HG02852 (cell line): ENCODE data around the gene SETD2.
"Not testable (repeated sequence)": the region's sequence is repeated elsewhere in the genome, so short reads cannot be mapped to it uniquely, and the experiment has no call there.

Source experiments
- ATAC-seq: cut with Tn5 transposase; IDR thresholded peaks from one replicate; pipeline ENCODE4 v1.9.1; 2021; ENCODE audit warnings: mild to moderate bottlenecking, moderate library complexity; ENCODE audit not compliant: unreplicated experiment

The SETD2 gene

DNA sequence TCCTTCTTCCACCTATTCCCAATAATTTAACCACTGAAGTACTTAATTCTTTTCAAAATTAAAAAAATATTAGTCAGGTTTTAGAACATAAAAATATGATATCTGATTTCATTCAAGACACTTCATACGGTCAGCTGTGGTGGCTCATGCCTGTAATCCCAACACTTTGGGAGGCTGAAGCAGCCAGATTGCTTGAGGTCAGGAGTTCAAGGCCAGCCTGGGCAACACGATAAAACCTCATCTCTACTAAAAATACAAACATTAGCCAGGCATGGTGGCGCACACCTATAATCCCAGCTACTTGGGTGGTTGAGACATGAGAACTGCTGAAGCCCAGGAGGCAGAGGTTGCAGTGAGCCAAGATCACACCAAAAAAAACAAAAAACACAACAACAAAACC is 127.8 kb downstream of the SETD2 start:
- no peak for ATAC-seq

DNA sequence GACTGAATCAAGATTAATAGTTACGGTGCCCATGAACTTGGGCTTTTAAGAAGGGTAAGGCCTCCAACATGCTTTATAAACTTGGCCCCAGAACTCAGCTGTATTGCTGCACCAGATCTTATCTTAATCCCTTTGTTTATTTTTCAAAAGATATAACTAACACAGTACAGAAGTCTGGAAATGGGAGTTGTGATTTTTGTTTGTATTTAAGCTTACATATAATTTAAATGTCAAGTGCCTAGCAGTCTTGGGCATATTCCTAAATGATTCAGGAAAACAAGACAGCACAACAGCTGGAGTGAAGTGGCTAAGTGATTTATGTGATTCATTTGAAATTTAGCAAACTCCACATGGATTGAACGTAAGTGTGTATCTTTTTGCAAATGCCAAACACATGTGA is 128.3 kb downstream of the SETD2 start:
- no peak for ATAC-seq

DNA sequence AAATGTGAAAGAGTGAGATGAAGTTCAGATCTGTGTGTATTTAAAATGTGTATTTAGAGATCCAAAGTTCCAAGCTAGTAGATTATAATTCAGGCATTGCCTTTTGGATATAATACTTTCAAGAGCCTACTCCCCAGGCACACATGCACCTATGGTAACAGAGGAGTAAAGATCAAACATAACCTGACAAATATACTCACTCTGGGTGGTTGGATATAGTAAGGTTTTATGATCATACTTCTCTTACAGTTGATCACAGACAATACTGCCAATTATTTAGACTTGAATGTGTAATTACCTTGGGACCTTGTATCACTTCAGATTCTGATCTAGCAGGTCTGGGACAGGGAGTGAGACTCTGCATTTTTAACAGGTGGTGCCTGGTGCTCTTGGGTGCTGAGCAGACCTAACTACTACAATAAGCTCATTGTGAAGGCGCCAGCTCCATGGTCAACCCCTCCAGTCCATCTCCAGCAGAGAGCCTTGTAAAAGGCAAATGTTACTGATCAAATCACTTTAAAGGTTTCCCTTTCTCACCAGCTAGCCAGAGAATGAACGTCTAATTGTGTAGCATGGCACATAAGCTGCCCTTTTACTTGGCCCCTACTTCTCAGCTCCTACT is 128.9 kb downstream of the SETD2 start:
- no peak for ATAC-seq

DNA sequence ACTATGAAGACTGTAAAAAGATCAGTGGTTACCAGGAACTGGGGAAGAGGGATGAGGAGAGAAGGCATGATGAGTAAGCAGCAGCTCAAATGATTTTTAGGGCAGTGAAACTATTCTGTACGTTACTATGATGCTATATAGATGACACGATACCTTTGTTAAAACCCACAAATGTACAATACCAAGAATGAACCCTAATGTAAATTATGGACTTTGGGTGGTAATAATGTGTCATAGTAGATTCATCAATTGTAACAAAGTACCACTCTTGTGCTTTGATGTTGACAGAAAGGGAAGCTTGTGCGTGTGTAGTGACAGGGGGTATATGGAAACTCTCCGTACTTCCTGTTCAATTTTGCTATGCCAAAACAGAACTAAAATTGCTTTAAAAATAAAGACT is 132.9 kb downstream of the SETD2 start:
- not testable (repeated sequence) for ATAC-seq

DNA sequence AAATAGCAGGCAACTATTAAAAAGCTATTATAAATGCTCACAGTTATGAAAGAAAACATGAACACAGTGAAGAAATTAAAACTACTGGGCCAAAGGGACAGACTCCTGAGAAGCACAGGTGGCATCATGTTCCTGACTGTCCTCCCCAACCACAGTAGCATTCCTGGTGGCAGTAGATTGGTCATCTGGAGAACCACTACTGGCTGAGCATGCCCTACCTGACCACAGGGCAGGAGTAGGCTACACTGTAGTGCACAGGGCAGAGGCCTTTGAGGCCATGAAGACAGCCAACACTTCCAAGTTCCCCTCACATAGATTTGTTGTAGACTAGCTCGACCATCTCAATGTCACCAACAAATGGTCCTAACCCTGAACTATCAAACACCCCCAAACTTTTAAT is 135.2 kb downstream of the SETD2 start:
- no peak for ATAC-seq

DNA sequence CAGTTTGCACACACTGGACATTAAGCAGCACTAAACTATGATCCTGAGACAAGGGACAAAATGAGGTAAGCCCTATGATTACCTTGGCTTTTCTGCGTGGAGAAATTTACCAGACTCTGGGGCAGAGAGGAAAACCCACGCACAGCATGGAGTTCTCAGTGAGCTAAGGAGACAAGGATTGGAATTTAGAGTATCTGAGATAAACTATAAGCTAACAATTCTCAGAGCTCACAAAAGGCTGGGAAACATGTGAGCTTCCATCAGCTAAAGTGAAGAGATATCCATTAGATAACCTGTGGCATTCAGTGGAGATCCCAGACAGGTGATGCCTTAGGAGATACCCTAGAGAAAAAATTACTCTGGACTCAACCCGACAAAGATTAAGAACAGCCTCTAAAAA is 135.8 kb downstream of the SETD2 start:
- ATAC-seq = no peak

DNA sequence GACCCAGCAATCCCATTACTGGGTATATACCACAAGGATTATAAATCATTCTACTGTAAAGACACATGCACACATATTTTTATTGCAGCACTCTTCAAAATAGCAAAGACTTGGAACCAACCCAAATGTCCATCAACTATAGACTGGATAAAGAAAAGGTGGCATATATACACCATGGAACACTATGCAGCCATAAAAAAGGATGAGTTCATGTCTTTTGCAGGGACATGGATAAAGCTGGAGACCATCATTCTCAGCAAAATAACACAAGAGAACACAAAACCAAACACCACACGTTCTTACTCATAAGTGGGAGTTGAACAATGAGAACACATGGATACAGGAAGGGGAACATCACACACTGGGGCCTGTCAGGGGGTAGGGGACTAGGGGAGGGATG is 137.5 kb downstream of the SETD2 start:
- not testable (repeated sequence) for ATAC-seq

DNA sequence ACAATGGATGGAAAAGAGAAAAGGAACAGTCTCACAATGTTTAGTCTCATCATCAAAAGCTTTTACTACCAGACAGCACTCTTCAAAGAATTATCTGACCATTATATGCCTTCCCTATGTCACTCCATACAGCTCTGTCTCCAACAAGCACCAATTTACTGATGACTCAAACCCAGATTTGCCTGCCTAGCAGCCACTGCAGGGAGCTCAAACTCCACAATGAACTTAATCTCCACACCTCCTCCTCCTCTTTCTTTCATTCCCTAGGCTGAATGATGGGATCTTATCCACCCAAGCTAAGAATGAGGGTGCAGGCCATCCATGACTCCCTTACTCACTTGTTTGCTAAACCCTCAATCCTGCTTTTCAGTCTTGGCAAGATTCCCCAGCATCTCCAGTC is 139.0 kb downstream of the SETD2 start:
- ATAC-seq = no peak

DNA sequence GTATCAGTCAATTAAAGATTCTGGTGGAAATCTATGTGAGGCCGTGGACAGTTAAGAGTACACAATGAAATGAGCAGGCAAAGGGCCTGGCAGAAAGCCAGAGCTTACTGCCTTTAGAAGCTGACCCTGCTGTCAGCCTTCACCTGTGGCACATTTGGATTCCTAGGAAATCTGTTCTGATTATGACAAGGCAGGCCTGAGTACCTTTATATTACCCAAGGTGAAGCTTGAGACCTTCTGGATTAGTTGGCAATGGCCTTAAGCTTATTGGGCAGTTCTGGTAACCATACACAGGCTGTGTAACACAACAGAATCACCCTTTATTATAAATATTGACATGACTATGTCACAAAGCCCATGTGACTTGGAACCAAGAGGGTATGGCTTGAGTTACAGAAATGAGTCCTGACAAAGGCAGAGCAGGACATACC is 141.3 kb downstream of the SETD2 start:
- no peak for ATAC-seq

DNA sequence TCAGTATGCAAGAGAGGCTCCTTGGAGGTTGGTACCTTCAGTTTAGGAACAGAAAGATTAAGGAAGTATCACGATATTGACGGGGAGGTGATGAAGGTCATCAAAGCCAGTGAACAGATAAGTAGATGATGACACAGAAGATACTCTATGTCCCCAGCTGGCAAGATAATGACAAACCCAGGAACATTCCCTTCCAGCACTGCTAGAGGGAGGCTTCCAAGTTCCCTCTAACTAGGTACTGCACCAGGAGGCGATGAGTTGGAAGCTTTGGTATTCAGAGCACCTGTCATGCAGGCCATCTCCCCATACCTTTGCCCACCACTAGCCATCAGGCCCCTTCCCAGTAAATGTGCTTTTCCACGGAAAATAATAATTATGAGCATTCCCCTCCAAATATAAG is 143.6 kb downstream of the SETD2 start:
- ATAC-seq = no peak

DNA sequence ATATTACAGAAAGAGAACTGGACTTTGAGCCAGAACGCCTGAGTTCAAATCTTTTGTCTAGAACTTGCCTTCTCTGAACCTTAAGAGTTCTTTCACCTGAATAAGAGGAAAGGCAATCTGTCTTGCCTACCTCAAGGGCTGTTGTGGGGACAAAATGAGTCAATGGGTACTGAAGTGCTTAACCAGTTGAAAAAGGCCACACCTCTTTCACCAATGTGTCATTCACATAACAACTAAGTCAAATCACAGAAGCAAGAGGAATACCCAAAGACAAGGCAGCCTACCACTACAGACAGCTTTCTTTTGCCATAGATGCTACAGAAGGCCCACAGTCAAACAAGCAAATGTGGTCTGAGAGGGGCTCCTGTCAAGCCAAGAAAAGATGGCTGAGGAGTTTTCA is 144.7 kb downstream of the SETD2 start:
- ATAC-seq = no peak

DNA sequence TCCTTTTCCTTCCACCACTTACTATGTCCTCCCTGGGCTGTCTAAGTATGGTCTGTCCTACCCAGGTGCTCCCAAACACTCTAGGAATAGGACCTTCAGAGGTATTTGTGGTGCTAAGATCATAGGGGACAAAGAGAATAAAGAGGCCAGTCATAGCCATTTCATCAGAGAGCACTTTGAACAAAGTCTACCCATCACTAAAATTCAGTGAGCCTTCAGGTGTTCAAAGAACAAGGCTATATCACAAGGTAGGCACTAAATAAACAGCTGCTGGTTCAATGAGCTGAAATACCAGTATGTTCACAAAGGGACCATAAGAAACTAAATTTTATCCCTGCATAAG is 145.7 kb downstream of the SETD2 start:
- ATAC-seq = no peak

DNA sequence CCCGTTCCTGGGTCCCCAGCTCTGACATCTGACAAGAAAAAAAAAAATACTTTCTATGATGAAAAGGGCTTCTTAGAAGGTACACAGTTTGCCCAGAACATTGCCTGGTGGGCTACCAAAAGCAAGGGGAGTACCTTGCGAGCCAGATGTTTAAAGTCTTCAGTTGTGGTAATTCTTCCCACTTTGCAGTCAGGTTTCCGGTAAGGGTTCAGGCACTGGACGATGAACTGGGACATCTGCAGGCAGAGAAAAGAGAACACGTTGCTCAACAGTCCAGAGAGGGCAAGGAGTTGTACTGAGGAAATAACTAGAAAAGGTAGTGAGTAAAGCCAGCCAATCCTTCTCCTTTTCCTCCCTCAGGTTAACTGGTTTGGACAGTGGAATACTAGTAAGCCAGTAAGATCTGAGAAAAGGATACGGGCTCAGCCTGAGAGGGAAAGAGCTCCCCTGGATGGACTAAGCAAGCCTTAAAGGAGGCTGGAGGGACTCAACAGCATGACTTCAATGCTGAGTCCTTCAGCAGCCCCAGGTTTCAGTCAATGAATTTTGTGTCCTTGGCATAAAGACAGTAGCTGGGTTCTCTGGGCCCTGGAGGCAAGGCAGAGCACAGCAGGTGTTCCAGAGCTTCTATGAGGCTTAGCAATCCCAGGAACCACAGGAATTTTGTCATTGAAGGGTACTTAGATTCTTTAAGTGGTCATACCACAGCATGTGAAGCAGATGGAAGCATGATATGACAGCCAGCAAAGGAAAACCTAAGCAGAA is 146.2 kb downstream of the SETD2 start:
- no peak for ATAC-seq

DNA sequence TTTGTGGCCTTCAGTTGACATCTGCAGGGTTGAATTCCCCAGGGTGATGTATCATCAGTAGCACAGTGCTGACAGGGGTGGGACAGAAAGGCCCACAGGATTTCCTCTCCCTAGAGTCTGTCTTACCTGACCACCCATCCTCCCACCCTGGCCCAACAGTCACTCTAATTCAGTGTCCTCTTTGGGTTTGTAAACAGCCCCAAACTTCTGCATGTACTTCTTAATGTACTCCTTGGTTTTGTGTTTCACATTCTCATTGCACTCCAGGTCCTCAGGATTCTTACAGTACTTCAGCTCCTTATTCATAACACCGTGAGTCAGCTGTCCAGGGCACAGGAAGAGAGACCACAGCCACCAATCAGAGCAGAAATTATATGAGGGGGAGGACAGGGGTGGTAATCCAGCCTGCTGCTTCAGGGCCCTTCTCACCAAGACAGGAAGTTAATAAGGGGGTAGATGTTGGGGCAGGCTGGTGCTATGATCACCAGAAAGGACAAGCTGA is 146.9 kb downstream of the SETD2 start:
- no peak for ATAC-seq

DNA sequence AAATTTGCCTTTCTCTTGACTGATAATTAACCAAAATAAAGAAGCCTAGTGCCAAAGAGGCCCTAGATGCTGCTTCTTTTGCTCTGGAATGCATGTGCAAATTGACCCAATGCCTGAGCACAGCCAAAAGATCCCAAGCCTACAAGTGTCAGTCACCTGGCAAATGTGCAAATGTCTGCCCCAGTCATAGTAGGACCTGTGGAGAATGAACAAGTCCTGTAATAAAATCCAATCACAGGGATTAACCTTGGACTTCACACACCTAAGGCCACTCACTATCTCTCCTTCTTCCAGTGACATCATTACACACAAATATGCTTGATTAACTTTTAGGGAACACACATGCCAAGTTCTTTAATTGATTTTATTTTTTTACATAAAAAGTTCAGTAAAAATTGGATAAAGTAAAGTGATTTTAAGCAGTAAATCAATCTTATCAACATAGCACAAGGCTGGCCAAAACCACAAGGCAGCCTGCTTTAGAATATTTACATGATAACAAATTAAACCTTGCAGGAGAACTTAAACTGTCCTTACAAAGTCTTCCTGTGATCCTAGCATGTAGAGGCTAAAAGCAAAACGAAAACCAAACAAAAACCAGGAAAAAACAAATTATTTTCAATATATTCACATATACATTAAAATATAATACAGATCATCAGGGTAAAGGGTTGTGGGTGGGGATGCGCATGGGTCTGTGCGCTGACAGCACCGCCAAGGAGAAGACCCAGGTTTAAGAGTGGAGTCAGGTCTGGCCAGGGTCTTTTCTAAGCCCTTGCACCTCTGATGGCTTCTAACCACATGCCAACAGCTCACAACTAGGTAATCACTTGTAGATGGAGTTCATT is 147.6 kb downstream of the SETD2 start:
- ATAC-seq = no peak

DNA sequence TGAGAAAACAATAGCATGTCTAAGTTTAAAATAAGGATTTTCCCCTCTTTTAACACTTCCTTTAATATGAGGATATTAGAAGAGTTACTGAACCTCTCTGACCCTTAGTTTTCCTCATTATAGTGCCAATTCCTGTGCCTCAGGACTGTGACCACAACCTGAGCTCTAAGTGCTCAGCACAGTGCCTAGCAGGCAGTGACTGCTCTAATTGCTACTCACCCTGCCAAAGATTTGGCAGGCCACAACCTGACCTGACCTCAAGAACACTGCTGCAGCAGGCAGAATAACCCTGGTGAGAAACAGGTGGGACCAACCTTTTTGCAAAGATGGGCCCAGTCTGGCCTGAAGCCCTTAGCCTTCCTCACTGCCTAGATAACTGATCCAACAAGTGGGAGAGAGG is 148.8 kb downstream of the SETD2 start:
- no peak for ATAC-seq

DNA sequence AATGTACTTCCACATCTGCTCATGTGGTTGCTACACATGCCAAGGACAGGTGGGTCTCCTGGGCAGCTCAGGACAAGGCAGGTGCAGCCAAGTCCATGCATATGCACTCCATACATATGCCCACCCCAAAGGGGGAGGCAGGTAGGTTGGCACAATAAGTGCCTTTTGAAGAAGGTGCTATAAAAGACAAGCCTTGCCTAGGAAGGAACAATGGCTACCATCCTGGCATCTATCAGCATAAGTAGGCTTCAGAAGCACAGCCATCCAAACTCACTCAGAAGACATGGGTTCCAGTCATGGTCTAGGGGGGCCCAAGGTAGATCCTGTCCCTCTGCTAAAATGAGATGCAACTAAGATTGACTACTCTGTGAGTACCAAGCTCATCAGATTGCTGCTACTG is 149.9 kb downstream of the SETD2 start:
- no peak for ATAC-seq

DNA sequence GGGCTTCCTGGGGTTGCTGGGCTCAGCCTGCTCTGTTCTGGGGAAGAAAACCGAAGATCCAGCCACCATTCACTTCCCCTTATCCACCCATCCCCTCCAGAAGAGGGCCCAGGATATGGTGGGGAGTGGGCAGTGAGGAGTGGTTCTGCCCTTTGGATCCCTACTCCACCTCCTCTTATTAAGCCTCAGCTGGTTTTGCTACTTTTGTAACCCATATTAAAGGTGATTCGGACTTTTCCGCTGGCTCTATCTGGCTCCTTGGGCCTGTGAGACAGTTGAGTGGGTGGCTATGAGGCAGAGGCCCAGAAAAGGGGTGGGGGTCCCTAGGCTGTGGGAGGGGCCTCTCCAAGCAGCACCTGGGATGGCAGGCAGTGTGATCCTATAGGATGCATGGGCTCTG is 150.7 kb downstream of the SETD2 start:
- no peak for ATAC-seq

DNA sequence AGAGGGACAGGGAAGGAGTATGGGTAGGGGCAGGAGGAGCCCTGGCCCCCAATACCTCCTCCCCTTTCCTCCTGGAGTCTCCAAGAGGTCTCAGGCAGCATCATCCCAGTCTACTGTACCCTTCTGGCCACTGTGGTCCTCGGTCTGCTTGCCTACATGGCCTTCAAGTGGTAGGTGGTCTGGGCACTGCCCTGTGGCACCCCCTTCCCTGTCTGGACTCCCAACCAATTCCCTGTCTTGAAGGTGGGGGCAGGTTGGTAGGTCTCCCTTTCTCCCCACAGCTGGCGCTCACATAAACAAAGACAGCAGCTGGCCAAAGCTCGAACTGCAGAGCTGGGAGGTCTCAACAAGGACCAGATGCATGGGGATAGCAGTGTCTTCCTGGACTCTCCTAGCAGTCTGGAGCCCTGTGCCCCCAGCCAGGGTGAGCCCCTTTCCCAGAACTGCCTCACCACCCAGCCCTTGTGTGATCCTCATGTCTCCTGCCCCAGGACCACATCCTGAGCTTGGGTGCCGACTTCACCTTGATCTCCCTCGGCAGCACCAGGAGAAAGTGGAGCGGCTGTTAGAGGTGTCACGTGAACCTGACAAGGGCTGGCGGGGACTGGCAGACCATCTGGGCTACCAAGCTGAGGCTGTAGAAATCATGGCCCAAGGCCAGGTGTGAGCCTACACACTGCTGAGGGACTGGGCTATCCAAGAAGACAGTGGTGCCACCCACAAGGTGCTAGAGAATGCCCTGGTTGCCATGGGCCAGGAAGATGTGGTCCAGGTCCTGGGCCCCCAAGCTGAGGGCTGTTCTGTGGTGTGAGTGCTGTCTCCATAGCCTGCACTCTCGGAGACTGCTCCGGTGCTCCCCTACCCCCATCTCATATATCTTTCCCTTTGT is 151.3 kb downstream of the SETD2 start:
- ATAC-seq = no peak

DNA sequence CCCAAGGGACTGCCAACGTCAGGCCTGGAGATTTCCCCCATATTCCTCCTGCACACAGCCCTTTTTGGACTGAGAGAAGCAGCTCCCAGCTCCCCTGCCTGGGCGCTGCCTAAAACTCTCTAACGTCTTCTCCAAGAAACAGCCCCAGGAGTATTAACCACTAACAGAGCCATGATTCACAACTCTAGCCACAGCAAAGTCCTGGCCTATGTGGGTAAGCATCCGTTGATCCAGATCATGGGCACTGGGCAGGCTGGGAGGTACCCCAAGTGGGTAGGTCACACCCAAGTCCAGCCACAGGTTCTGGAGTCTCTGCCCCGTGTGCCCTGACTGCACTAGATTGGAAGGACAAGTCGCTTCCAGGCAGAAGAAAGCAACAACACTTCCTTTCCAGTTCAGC is 152.5 kb downstream of the SETD2 start:
- no peak for ATAC-seq

DNA sequence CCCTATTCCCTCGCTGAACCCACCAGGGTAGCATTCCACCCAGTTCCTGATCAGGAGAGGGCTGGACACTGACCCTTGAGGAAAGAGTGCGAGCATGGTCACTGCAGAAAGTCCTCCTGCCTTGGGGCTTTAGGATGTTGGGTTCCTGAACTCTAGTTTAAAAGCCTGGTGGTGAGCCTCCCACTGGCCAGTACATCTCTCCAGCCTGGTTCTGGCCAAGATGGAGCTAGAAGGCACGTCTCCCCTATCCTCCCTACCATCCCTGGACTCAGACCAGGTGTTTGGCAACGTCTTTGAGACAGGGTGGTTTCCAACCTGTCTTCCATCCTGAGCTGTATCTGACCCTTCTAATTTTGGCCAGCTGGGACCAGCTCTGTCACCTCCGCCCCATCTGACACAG is 153.0 kb downstream of the SETD2 start:
- ATAC-seq = no peak
